MM.1S (cell line): ENCODE results near the gene CFAP57.

Experiments used
- DNase-seq: peaks from one replicate; pipeline ENCODE4 v3.0.0-alpha.2; 2015
- H2AFZ ChIP-seq: fragments of 300-600 bp; sonication (generic); 2 replicates; pipeline ENCODE4 v1.6.0; 2016; ENCODE audit warnings: antibody characterized with exemption, low read length
- H3F3A ChIP-seq: fragments of 300-600 bp; sonication (generic); 2 replicates; pipeline ENCODE4 v1.6.1; 2016; ENCODE audit warnings: mild to moderate bottlenecking, antibody characterized with exemption, low read length, moderate library complexity, mixed read lengths; ENCODE audit not compliant: insufficient read depth
- H3K27ac ChIP-seq: fragments of 300-600 bp; sonication (generic); 2 replicates; pipeline ENCODE4 v1.5.1; 2016; ENCODE audit warnings: mild to moderate bottlenecking, low read length
- H3K27me3 ChIP-seq: fragments of 300-600 bp; sonication (generic); replicated peaks from 2 replicates; pipeline ENCODE4 v1.6.0; 2016; ENCODE audit warnings: low read length; ENCODE audit not compliant: insufficient read depth
- H3K36me3 ChIP-seq: fragments of 300-600 bp; sonication (generic); replicated peaks from 2 replicates; pipeline ENCODE4 v1.6.1; 2016; ENCODE audit warnings: mild to moderate bottlenecking, low read length, mixed read lengths; ENCODE audit not compliant: insufficient read depth
- H3K4me1 ChIP-seq: fragments of 300-600 bp; sonication (generic); 2 replicates; pipeline ENCODE4 v1.6.1; 2016; ENCODE audit warnings: low read length, mixed read lengths
- H3K4me2 ChIP-seq: fragments of 300-600 bp; sonication (generic); 2 replicates; pipeline ENCODE4 v1.6.0; 2016; ENCODE audit warnings: low read depth, low read length
- H3K4me3 ChIP-seq: fragments of 300-600 bp; sonication (generic); 2 replicates; pipeline ENCODE4 v1.5.1; 2016; ENCODE audit warnings: low read length, mixed read lengths
- H3K79me2 ChIP-seq: fragments of 300-600 bp; sonication (generic); 2 replicates; pipeline ENCODE4 v1.6.1; 2016; ENCODE audit warnings: mixed run types, low read length, mixed read lengths
- H3K9ac ChIP-seq: fragments of 300-600 bp; sonication (generic); 2 replicates; pipeline ENCODE4 v1.6.1; 2016; ENCODE audit warnings: low read length, mixed read lengths
- H3K9me2 ChIP-seq: fragments of 300-600 bp; sonication (generic); replicated peaks from 2 replicates; pipeline ENCODE4 v1.6.1; 2016; ENCODE audit warnings: mild to moderate bottlenecking, low read length, mixed read lengths; ENCODE audit not compliant: insufficient read depth
- H3K9me3 ChIP-seq: fragments of 300-600 bp; sonication (generic); replicated peaks from 2 replicates; pipeline ENCODE4 v1.6.1; 2016; ENCODE audit warnings: mild to moderate bottlenecking, low read length, mixed read lengths; ENCODE audit not compliant: insufficient read depth
- H4K20me1 ChIP-seq: fragments of 300-600 bp; sonication (generic); 2 replicates; pipeline ENCODE4 v1.6.1; 2016; ENCODE audit warnings: mild to moderate bottlenecking, low read length, moderate library complexity, mixed read lengths; ENCODE audit not compliant: insufficient read depth
- EZH2 ChIP-seq: fragments of 300-600 bp; sonication (generic); optimal IDR thresholded peaks from 2 replicates; pipeline ENCODE3; 2017; ENCODE audit warnings: low read depth, mild to moderate bottlenecking, antibody characterized with exemption, low read length, mixed read lengths
- EZH2phosphoT487 ChIP-seq: fragments of 300-600 bp; sonication (generic); IDR thresholded peaks from 2 replicates; pipeline ENCODE4 v1.6.1; 2018; ENCODE audit warnings: antibody characterized with exemption, low read length
- TF ChIP-seq, protein P1 (sequence below): fragments of 300-600 bp; sonication (generic); IDR thresholded peaks from 2 replicates; pipeline ENCODE4 v1.5.1; 2016; ENCODE audit warnings: antibody characterized with exemption, low read length, mixed read lengths

The CFAP57 gene

DNA sequence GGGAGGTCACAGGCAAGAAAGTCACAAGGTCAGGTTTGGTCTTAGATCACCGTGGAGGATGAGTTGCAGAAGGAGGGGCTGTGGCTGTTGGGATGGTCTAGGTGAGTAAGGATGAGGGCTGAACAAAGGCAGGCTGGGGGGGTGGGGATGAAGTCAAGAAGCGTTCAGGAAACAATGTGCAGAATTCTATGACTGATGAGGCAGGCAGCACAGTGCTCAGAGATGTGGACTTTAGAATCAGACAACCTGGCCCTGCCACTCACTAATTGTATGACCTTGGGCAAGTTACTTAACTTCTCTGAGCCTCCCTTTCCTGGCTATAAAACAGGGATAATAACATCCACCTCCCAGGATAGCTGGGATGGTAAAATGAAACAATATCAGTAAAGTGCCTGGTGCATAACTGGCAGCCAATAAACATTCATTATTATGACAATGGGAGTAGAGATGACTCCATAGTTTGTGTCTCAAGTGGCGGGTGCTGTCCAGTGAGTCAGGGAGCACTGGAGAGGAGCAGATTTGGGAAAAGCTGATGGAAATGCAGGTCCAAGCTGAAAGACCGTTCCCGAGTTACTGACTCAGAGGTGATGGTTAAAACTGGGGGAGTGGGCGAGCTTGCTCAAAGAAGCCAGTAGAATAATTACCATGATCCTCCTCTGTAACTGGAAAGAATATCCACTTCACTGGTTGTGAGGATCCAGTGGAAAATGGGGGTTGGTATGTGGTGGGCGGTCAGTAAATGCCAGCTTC, 130.8 kb downstream of the CFAP57 start:
- Histone ChIP-seq H3F3A (no peaks in the 10 kb centered on the region), H4K20me1 (no peaks in the 10 kb centered on the region), H3K9ac (no peak overlapping the region), H3K36me3 (no peaks in the 10 kb centered on the region), H3K9me3 (no peaks in the 10 kb centered on the region), H3K4me2 (no peak overlapping the region), H3K4me1 (no peaks in the 10 kb centered on the region), H3K27ac (no peak overlapping the region), H3K27me3 (peaks cover 24% of the 10 kb centered on the region), H2AFZ (no peak overlapping the region), H3K4me3 (no peak overlapping the region), H3K9me2 (no peaks in the 10 kb centered on the region), H3K79me2 (no peaks in the 10 kb centered on the region)
- TF ChIP-seq EZH2phosphoT487 (no peak), EZH2 (no peak)
- TF ChIP-seq, protein P1, sequence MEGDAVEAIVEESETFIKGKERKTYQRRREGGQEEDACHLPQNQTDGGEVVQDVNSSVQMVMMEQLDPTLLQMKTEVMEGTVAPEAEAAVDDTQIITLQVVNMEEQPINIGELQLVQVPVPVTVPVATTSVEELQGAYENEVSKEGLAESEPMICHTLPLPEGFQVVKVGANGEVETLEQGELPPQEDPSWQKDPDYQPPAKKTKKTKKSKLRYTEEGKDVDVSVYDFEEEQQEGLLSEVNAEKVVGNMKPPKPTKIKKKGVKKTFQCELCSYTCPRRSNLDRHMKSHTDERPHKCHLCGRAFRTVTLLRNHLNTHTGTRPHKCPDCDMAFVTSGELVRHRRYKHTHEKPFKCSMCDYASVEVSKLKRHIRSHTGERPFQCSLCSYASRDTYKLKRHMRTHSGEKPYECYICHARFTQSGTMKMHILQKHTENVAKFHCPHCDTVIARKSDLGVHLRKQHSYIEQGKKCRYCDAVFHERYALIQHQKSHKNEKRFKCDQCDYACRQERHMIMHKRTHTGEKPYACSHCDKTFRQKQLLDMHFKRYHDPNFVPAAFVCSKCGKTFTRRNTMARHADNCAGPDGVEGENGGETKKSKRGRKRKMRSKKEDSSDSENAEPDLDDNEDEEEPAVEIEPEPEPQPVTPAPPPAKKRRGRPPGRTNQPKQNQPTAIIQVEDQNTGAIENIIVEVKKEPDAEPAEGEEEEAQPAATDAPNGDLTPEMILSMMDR = no peak
- DNase-seq = no peak

DNA sequence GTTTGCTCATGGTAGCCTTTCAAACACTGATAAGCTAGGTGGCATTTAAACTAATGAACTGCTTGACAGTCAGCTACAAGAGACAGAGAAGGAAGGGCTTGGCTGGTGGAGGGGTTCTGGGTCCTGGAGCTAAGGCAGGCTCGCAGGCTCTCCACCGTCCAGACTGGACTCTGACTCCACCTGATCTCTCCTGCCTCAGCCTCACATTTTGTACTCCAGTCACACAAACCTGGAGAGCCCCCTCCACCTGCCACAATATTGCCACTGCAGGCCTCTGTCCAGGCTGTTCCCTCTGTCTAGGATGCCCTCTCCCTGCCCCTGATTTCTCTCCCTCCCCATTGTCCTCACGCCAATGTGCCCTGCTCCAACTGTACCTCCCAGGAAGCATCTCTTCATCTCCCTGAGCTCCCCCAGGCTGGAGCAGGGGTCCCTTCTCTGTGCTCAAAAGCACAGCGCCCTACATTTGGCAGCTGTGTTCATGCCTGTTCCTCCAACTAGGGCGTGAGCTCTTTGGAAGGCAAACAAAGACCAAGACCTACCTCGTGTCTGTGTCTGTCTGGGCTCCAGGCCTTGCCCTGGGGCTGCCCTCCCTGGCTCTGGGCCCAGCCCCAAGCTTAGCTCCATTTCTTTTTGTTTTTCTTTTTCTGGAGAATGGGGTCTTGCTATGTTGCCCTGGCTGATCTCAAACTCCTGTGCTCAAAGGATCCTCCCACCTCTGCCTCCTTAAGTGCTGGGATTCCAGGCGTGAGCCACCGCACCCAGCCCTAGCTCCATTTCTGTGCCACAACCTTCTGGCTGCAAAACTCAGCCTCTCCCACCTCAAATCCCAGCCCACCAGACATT, 131.6 kb downstream of the CFAP57 start:
- Histone ChIP-seq H3K9ac (no peak overlapping the region), H3K27ac (no peak overlapping the region), H3K36me3 (no peaks in the 10 kb centered on the region), H3K9me2 (no peaks in the 10 kb centered on the region), H3F3A (no peaks in the 10 kb centered on the region), H3K4me2 (no peak overlapping the region), H3K9me3 (no peaks in the 10 kb centered on the region), H2AFZ (no peak overlapping the region), H4K20me1 (no peaks in the 10 kb centered on the region), H3K27me3 (peaks cover 24% of the 10 kb centered on the region), H3K79me2 (no peaks in the 10 kb centered on the region), H3K4me3 (no peak overlapping the region), H3K4me1 (no peaks in the 10 kb centered on the region)
- no peak for DNase-seq
- TF ChIP-seq EZH2 = no peak
- TF ChIP-seq, protein P1 = no peak
- no peak for TF ChIP-seq EZH2phosphoT487
